ENCODE data around the gene FUZ.

DNA sequence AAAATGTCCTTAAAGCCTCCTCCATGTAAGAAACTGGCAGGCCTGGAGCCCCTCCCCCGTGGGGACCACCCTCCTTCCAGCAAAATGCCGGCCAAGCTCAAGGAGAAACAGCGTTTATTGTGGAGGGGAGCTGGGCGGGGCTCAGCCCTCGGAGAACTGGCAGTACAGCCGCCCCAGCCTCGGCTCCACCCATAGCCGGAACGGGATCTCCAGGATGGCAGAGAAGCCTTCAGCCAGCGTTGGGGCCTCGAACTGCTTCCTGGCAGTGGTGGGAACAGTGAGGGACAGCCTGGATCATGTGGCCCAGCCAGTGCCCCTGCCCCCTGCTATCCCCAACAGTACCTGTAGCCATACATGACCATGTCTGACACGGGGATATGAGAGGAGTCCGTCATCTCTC is 48.0 kb upstream of the FUZ start:
- TF ChIP-seq POLR2A (IDR thresholded peaks at IDR 0.05) = no peak
- TF ChIP-seq, protein P1, sequence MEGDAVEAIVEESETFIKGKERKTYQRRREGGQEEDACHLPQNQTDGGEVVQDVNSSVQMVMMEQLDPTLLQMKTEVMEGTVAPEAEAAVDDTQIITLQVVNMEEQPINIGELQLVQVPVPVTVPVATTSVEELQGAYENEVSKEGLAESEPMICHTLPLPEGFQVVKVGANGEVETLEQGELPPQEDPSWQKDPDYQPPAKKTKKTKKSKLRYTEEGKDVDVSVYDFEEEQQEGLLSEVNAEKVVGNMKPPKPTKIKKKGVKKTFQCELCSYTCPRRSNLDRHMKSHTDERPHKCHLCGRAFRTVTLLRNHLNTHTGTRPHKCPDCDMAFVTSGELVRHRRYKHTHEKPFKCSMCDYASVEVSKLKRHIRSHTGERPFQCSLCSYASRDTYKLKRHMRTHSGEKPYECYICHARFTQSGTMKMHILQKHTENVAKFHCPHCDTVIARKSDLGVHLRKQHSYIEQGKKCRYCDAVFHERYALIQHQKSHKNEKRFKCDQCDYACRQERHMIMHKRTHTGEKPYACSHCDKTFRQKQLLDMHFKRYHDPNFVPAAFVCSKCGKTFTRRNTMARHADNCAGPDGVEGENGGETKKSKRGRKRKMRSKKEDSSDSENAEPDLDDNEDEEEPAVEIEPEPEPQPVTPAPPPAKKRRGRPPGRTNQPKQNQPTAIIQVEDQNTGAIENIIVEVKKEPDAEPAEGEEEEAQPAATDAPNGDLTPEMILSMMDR (IDR thresholded peaks at IDR 0.05) = no peak
- no peak for TF ChIP-seq POLR2AphosphoS5 (IDR thresholded peaks at IDR 0.05)
- TF ChIP-seq EP300 (IDR thresholded peaks at IDR 0.05) = no peak

Data from sigmoid colon (tissue), 4 donors.